Keratinocyte (primary cell): ENCODE measurements around the gene TMEM120B. TPM values are rescaled to one million over a fixed set of nuclear protein-coding genes. Genes with fewer than 3 reads are reported as not detected.
"Not testable (repeated sequence)": the region's sequence is repeated elsewhere in the genome, so short reads cannot be mapped to it uniquely, and the experiment has no call there.

Experiments
- DNase-seq: peaks from one replicate; pipeline ENCODE4 v3.0.0-alpha.2; 2011; ENCODE audit warnings: low read depth, missing footprints, low spot score
- FAIRE-seq: peaks from 2 replicates; lab custom pipeline; 2011; peaks lifted over from hg19 to GRCh38; lab: Jason Lieb, UNC
- H2AFZ ChIP-seq: 2 replicates; pipeline ENCODE4 v1.6.0; 2012; ENCODE audit warnings: low read length, control low read depth, inconsistent platforms; ENCODE audit not compliant: control insufficient read depth
- H3K27ac ChIP-seq: 2 replicates; pipeline ENCODE4 v1.5.1; 2011; ENCODE audit warnings: low read length; ENCODE audit not compliant: control insufficient read depth, insufficient read depth
- H3K27me3 ChIP-seq: 3 replicates; pipeline ENCODE4 v1.6.0; 2011; ENCODE audit warnings: low read length; ENCODE audit not compliant: control insufficient read depth, insufficient read depth; ENCODE audit errors: extremely low read depth
- H3K36me3 ChIP-seq, 2 experiments: 2 replicates in 1 of 2; 3 replicates in 1 of 2; pipeline ENCODE4 v1.5.1; 2011; ENCODE audit warnings: low read length in 2 of 2, mild to moderate bottlenecking in 1 of 2; ENCODE audit not compliant: control insufficient read depth in 2 of 2, insufficient read depth in 2 of 2; ENCODE audit errors: extremely low read depth in 1 of 2
- H3K4me1 ChIP-seq: 3 replicates; pipeline ENCODE4 v1.5.1; 2011; ENCODE audit warnings: low read length; ENCODE audit not compliant: control insufficient read depth, insufficient read depth; ENCODE audit errors: extremely low read depth
- H3K4me2 ChIP-seq: 3 replicates; pipeline ENCODE4 v1.6.0; 2011; ENCODE audit warnings: low read depth, low read length; ENCODE audit not compliant: control insufficient read depth, insufficient read depth; ENCODE audit errors: extremely low read depth
- H3K4me3 ChIP-seq, 3 experiments: fragments of 200-600 bp in 1 of 3; sonication (generic) in 1 of 3; 2 replicates in 2 of 3; 3 replicates in 1 of 3; pipeline ENCODE4 v1.5.1; 2011 to 2016; ENCODE audit warnings: low read length in 3 of 3, mild to moderate bottlenecking in 3 of 3, control low read depth in 2 of 3, inconsistent platforms in 1 of 3, low read depth in 1 of 3, mixed read lengths in 1 of 3, mixed run types in 1 of 3, moderate library complexity in 1 of 3; ENCODE audit not compliant: control insufficient read depth in 2 of 3, insufficient read depth in 2 of 3; ENCODE audit errors: extremely low read depth in 1 of 3
- H3K79me2 ChIP-seq: 2 replicates; pipeline ENCODE4 v1.6.0; 2012; ENCODE audit warnings: low read length; ENCODE audit not compliant: control insufficient read depth, insufficient read depth
- H3K9ac ChIP-seq: 3 replicates; pipeline ENCODE4 v1.6.0; 2011; ENCODE audit warnings: low read length; ENCODE audit not compliant: control insufficient read depth, insufficient read depth; ENCODE audit errors: extremely low read depth
- H3K9me1 ChIP-seq: 3 replicates; pipeline ENCODE4 v1.6.0; 2011; ENCODE audit warnings: low read length; ENCODE audit not compliant: control insufficient read depth, insufficient read depth; ENCODE audit errors: extremely low read depth
- H3K9me3 ChIP-seq: 2 replicates; pipeline ENCODE4 v1.5.1; 2012; ENCODE audit warnings: low read depth, low read length; ENCODE audit not compliant: control insufficient read depth
- H4K20me1 ChIP-seq: 3 replicates; pipeline ENCODE4 v1.6.0; 2011; ENCODE audit warnings: low read length; ENCODE audit not compliant: control insufficient read depth, insufficient read depth; ENCODE audit errors: extremely low read depth
- CTCF ChIP-seq, 3 experiments: IDR thresholded peaks in 1 of 3; conservative IDR thresholded peaks in 1 of 3; optimal IDR thresholded peaks in 1 of 3; 2 replicates in 2 of 3; 3 replicates in 1 of 3; pipeline versions ENCODE3 to v1.5.1; 2011; ENCODE audit warnings: low read length in 3 of 3, mild to moderate bottlenecking in 3 of 3, moderate library complexity in 2 of 3, control low read depth in 1 of 3, inconsistent platforms in 1 of 3; ENCODE audit not compliant: insufficient read depth in 2 of 3; ENCODE audit errors: extremely low read depth in 1 of 3
- EZH2 ChIP-seq: IDR thresholded peaks from one replicate; pipeline ENCODE4 v1.6.1; 2012; ENCODE audit warnings: inconsistent platforms, mild to moderate bottlenecking, low read length, moderate library complexity
- dilution Hi-C: fragments of 300-500 bp; cut with MboI; formaldehyde crosslinking; loops from one replicate; pipeline ENCODE4 v1.7.0; 2020; ENCODE audit warnings: low sequenced_read_pairs; ENCODE audit not compliant: extremely low pct_ligation_motif_present
- polyA plus RNA-seq, 5 experiments: library from polyadenylated mRNA; depleted of rRNA in 3 of 5; stranded (reverse) in 3 of 5; stranded (forward) in 1 of 5; unstranded in 1 of 5; fragments of >200 nt; gene quantifications; 1 replicate in 1 of 5; 2 replicates in 3 of 5; 3 replicates in 1 of 5; pipeline versions ENCODE4 v1.2.1 to v1.2.3, GENCODE V29; 2011 to 2012; ENCODE audit warnings: missing spikeins in 2 of 5, low read depth in 1 of 5, low replicate concordance in 1 of 5

Gene TMEM120B
- polyA plus RNA-seq, 1 donor (not counting 4 experiments of a cell fraction or from before 2014, with no cell fraction given), result 6.9 TPM

GRCh38 chr12:121693155-121693687, 19.3 kb upstream of the TMEM120B start:
- dilution Hi-C loops, result no loop called here
- Histone ChIP-seq H3K4me3 (no peak overlapping the region), H3K27me3 (no peaks in the 10 kb centered on the region), H3K9me3 (no peaks in the 10 kb centered on the region), H4K20me1 (no peaks in the 10 kb centered on the region), H3K4me2 (no peak overlapping the region), H2AFZ (no peak overlapping the region), H3K27ac (no peak overlapping the region), H3K79me2 (no peaks in the 10 kb centered on the region), H3K36me3 (no peaks in the 10 kb centered on the region), H3K4me1 (peaks cover 6% of the 10 kb centered on the region), H3K9me1 (no peaks in the 10 kb centered on the region), H3K9ac (no peak overlapping the region)
- TF ChIP-seq CTCF (optimal IDR thresholded peaks at IDR 0.05 in 1 of 3, IDR thresholded peaks at IDR 0.05 in 1 of 3, conservative IDR thresholded peaks at IDR 0.05 in 1 of 3; ENCODE audit: extremely low read depth in 1 of 3, insufficient read depth in 2 of 3, low read length in 3 of 3), result no peak
- TF ChIP-seq EZH2, result no peak
- DNase-seq (no peak), FAIRE-seq (no peak)

GRCh38 chr12:121697093-121697698, 15.4 kb upstream of the TMEM120B start:
- no peak for FAIRE-seq

GRCh38 chr12:121697861-121698260, 14.7 kb upstream of the TMEM120B start:
- H3K79me2 ChIP-seq, H3K4me1 ChIP-seq, dilution Hi-C loops, H3K9me3 ChIP-seq, H3K36me3 ChIP-seq, H2AFZ ChIP-seq, H4K20me1 ChIP-seq, H3K4me2 ChIP-seq, DNase-seq, H3K9ac ChIP-seq, H3K27me3 ChIP-seq, H3K4me3 ChIP-seq, H3K27ac ChIP-seq, FAIRE-seq, H3K9me1 ChIP-seq: not testable (repeated sequence)

More at GRCh38 chr12:121697093-121697698, 15.4 kb upstream of the TMEM120B start:
- TF ChIP-seq EZH2, result no peak
- peak in 1 of 3 experiments; percentile 23 for TF ChIP-seq CTCF (optimal IDR thresholded peaks at IDR 0.05 in 1 of 3, IDR thresholded peaks at IDR 0.05 in 1 of 3, conservative IDR thresholded peaks at IDR 0.05 in 1 of 3; ENCODE audit: extremely low read depth in 1 of 3, insufficient read depth in 2 of 3, low read length in 3 of 3)
- H3K27me3 ChIP-seq, result no peaks in the 10 kb centered on the region
- H3K4me1 ChIP-seq, result no peaks in the 10 kb centered on the region
- H3K27ac ChIP-seq, result no peak overlapping the region
- H3K9me3 ChIP-seq, result no peaks in the 10 kb centered on the region
- H3K79me2 ChIP-seq, result no peaks in the 10 kb centered on the region
- H3K9ac ChIP-seq, result no peak overlapping the region
- H4K20me1 ChIP-seq, result no peaks in the 10 kb centered on the region
- H3K4me3 ChIP-seq, result no peak overlapping the region
- no peak overlapping the region for H2AFZ ChIP-seq
- no peaks in the 10 kb centered on the region for H3K36me3 ChIP-seq
- dilution Hi-C loops, result no loop called here
- DNase-seq, result no peak
- H3K9me1 ChIP-seq, result no peaks in the 10 kb centered on the region
- H3K4me2 ChIP-seq, result no peak overlapping the region
